ENCODE data around the gene BASP1. TPM values are rescaled to one million over a fixed set of nuclear protein-coding genes. Genes with fewer than 3 reads are reported as not detected.
A peak's percentile ranks its signal among the peaks of the same experiment; 100 is the strongest.
"Not testable (repeated sequence)": the region's sequence is repeated elsewhere in the genome, so short reads cannot be mapped to it uniquely, and the experiment has no call there.

BASP1 gene
- total RNA-seq, 1 donor from 2014 or later = 78.7 TPM

DNA sequence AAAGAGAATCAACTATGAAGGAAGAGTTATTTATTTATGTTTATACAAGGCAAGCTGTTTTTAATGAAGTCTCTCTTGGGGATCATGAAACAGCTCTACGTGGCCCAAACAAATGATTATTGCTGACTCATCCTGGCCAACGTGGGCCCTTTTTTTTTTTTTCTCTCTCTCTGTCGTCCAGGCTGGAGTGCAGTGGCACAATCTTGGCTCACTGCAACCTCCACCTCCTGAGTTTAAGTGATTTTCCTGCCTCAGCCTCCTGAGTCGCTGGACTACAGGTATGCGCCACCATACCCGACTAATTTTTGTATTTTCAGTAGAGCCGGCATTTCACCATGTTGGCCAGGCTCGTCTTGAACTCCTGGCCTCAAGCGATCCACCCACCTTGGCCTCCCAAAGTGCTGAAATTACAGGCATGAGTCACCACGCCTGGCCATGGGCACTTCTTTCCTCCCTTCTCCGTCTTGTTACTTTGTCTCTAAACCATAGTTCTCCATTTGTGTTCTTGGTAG lies 98.3 kb downstream of the BASP1 start:
- Histone ChIP-seq H3K36me3 (ENCODE audit: control insufficient read depth, insufficient read depth, low read length) (no peaks in the 10 kb centered on the region), H3K27me3 (ENCODE audit: control insufficient read depth, insufficient read depth, low read length) (no peaks in the 10 kb centered on the region), H3K4me3 (ENCODE audit: low read depth, low read length) (no peak overlapping the region)
- peak; percentile 66 for DNase-seq (ENCODE audit: low read depth)
- TF ChIP-seq, protein P1, sequence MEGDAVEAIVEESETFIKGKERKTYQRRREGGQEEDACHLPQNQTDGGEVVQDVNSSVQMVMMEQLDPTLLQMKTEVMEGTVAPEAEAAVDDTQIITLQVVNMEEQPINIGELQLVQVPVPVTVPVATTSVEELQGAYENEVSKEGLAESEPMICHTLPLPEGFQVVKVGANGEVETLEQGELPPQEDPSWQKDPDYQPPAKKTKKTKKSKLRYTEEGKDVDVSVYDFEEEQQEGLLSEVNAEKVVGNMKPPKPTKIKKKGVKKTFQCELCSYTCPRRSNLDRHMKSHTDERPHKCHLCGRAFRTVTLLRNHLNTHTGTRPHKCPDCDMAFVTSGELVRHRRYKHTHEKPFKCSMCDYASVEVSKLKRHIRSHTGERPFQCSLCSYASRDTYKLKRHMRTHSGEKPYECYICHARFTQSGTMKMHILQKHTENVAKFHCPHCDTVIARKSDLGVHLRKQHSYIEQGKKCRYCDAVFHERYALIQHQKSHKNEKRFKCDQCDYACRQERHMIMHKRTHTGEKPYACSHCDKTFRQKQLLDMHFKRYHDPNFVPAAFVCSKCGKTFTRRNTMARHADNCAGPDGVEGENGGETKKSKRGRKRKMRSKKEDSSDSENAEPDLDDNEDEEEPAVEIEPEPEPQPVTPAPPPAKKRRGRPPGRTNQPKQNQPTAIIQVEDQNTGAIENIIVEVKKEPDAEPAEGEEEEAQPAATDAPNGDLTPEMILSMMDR (IDR thresholded peaks at IDR 0.05; ENCODE audit: insufficient read depth, low read length, severe bottlenecking) = no peak
- no peak for FAIRE-seq

DNA sequence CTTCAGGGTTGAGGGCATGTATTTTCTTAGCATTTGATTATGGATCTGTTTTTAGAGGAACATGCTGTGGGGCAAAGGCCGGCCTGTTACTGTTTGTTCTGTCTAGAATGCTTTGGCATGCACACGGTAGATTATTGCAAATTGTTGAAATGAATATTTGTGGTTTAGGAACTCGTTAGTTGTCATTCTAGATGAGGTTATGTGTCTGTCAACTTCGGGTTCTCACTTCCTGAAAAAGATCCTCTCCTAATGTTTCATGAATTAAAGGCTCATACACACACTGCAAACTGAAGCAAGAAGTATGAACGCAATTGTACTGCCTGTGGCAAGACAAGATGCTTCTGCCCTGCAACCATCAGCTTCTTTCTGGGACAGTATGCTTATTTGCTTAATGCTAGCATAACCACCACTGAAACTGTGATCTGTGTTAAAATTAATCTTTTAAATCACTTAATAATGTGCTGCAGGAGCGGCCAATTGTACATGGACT lies 99.6 kb downstream of the BASP1 start:
- Histone ChIP-seq H3K36me3 (ENCODE audit: control insufficient read depth, insufficient read depth, low read length) (no peaks in the 10 kb centered on the region), H3K27me3 (ENCODE audit: control insufficient read depth, insufficient read depth, low read length) (no peaks in the 10 kb centered on the region), H3K4me3 (ENCODE audit: low read depth, low read length) (no peak overlapping the region)
- TF ChIP-seq, protein P1 (IDR thresholded peaks at IDR 0.05; ENCODE audit: insufficient read depth, low read length, severe bottlenecking) = no peak
- DNase-seq (ENCODE audit: low read depth) = peak; percentile 82
- no peak for FAIRE-seq

DNA sequence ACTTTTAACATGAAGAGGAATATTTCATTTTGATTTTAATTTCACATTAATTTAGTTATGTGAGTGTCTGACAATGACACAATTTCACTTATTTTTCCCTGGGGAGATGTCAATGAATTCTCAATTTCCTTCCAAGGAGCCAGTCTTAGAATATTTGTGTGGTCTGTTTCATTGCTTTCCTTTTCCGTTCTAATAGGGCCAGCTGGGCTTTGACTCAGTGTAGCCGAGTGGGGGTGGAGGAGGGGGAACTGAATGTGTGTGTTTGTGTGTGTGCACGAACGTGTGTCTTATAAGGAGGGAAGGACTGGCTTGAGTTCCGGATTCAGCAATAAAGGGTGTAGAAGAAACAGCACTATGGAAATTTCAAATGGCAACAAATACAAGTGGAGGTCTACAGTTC lies 100.0 kb downstream of the BASP1 start:
- Histone ChIP-seq H3K4me3 (ENCODE audit: low read depth, low read length) (no peak overlapping the region), H3K36me3 (ENCODE audit: control insufficient read depth, insufficient read depth, low read length) (no peaks in the 10 kb centered on the region), H3K27me3 (ENCODE audit: control insufficient read depth, insufficient read depth, low read length) (no peaks in the 10 kb centered on the region)
- DNase-seq (ENCODE audit: low read depth) = no peak
- no peak for FAIRE-seq
- TF ChIP-seq, protein P1 (IDR thresholded peaks at IDR 0.05; ENCODE audit: insufficient read depth, low read length, severe bottlenecking) = no peak

DNA sequence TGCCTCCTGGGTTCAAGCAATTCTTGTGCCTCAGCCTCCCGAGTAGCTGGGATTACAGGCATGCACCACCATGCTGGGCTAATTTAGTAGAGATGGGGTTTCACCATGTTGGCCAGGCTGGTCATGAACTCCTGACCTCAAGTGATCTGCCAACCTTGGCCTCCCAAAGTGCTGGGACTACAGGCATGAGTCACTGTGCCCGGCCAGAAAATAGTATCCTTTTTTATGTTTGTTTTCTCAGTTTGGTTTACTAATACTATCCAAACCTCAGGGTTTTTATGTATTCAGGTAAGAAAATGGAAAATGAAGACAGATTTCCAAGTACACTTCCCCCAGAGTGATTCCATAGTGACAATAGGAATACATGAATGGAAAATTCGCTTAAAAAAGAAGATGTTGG lies 101.7 kb downstream of the BASP1 start:
- H3K36me3 ChIP-seq (ENCODE audit: control insufficient read depth, insufficient read depth, low read length); H3K27me3 ChIP-seq (ENCODE audit: control insufficient read depth, insufficient read depth, low read length); DNase-seq (ENCODE audit: low read depth); H3K4me3 ChIP-seq (ENCODE audit: low read depth, low read length); FAIRE-seq: not testable (repeated sequence)

DNA sequence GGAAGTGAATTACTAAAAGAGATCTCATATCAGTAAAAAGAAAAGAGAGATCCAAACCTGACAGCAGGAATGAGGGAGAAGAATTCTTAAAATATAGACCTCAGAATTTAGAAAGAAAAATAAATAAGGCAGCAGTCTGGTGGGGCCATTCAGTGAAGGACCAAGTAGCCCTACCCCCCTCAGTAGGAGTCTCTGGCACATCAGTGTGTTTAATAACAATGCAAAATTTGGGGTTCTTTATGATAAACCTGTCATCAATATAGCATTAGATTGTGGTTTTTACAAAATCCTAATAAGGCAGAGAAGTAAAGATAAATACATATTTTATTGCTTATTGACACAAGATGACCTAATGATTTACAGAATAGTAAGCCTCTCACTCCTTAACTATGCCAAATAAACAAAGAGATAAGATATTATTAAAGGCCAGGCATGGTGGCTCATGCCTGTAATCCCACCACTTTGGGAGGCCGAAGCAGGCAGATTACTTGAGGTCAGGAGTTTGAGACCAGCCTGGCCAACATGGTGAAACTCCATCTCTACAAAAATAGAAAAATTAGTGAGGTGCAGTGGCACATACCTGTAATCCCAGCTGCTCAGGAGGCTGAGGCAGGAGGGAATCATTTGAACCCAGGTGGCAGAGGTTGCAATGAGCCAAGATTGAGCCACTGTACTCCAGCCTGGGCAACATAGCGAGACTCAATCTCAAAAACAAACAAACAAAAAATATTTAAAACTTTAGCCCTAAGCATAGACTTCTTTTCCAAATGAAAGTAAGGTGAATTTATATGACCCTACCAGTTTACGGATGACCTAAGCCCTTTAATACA lies 108.6 kb downstream of the BASP1 start:
- no peak overlapping the region for H3K4me3 ChIP-seq (ENCODE audit: low read depth, low read length)
- DNase-seq (ENCODE audit: low read depth) (no peak), FAIRE-seq (no peak)
- TF ChIP-seq, protein P1 (IDR thresholded peaks at IDR 0.05; ENCODE audit: insufficient read depth, low read length, severe bottlenecking) = no peak
- H3K27me3 ChIP-seq (ENCODE audit: control insufficient read depth, insufficient read depth, low read length) = no peaks in the 10 kb centered on the region
- H3K36me3 ChIP-seq (ENCODE audit: control insufficient read depth, insufficient read depth, low read length) = no peaks in the 10 kb centered on the region
